B cell (primary cell): ENCODE results near the gene KCNH1. TPM values are rescaled to one million over a fixed set of nuclear protein-coding genes. Genes with fewer than 3 reads are reported as not detected.

Source experiments
- ATAC-seq: fragments of 200-7000 bp; cut with Tn5 transposase; one replicate; pipeline ENCODE4 v1.10.0; 2021; ENCODE audit warnings: low read depth, mild to moderate bottlenecking, moderate number of reproducible peaks, moderate library complexity
- CTCF ChIA-PET: fragments of 350-600 bp; sonication (Branson Sonifier 250); formaldehyde crosslinking; loops from one replicate; lab custom pipeline; 2021; ENCODE audit warnings: antibody characterized with exemption, inconsistent platforms; lab: Charles Lee
- POLR2A ChIA-PET: fragments of 350-600 bp; sonication (Branson Sonifier 250); formaldehyde crosslinking; loops from one replicate; lab custom pipeline; 2021; ENCODE audit warnings: antibody characterized with exemption; lab: Charles Lee
- DNase-seq: peaks from one replicate; pipeline ENCODE4 v3.0.0; 2013
- H2AFZ ChIP-seq: 2 replicates; pipeline ENCODE4 v1.6.1; 2012; ENCODE audit warnings: mild to moderate bottlenecking, low read depth, low read length; ENCODE audit not compliant: insufficient read depth, poor library complexity, severe bottlenecking
- H3K27ac ChIP-seq, 2 donors: 1 replicate in 1 of 2; 2 replicates in 1 of 2; pipeline ENCODE4 v1.5.1; 2012 to 2013; ENCODE audit warnings: low read length in 2 of 2, mild to moderate bottlenecking in 2 of 2, moderate library complexity in 1 of 2
- H3K27me3 ChIP-seq, 4 experiments: fragments of 200-600 bp in 1 of 4; sonication (generic) in 1 of 4; replicated peaks in 1 of 4; 1 replicate in 2 of 4; 2 replicates in 2 of 4; pipeline versions ENCODE4 v1.6.1 to v1.7.0; 2013 to 2016; ENCODE audit warnings: low read length in 3 of 4, mild to moderate bottlenecking in 2 of 4, mixed read lengths in 1 of 4, moderate library complexity in 1 of 4; ENCODE audit not compliant: insufficient read depth in 4 of 4, control insufficient read depth in 3 of 4; ENCODE audit errors: control extremely low read depth in 1 of 4
- H3K36me3 ChIP-seq, 2 experiments: replicated peaks in 1 of 2; 1 replicate in 1 of 2; 2 replicates in 1 of 2; pipeline versions ENCODE4 v1.6.1 to v1.7.1; 2013; ENCODE audit warnings: low read length in 1 of 2; ENCODE audit not compliant: insufficient read depth in 2 of 2, control insufficient read depth in 1 of 2; ENCODE audit errors: control extremely low read depth in 1 of 2, extremely low read depth in 1 of 2
- H3K4me1 ChIP-seq, 2 donors: fragments of 200-600 bp in 1 of 2; sonication (generic) in 1 of 2; 1 replicate in 1 of 2; 2 replicates in 1 of 2; pipeline versions ENCODE4 v1.5.1 to v1.6.1; 2013 to 2017; ENCODE audit warnings: low read length in 2 of 2; ENCODE audit not compliant: control insufficient read depth in 2 of 2, insufficient read depth in 2 of 2
- H3K4me2 ChIP-seq: replicated peaks from 2 replicates; pipeline ENCODE3; 2012; ENCODE audit warnings: mild to moderate bottlenecking, low read depth, low read length; ENCODE audit not compliant: poor library complexity, severe bottlenecking
- H3K4me3 ChIP-seq, 5 experiments: fragments of 200-600 bp in 1 of 5; sonication (generic) in 1 of 5; 1 replicate in 3 of 5; 2 replicates in 2 of 5; pipeline versions ENCODE4 v1.5.1 to v1.7.0; 2011 to 2016; ENCODE audit warnings: low read length in 4 of 5, mild to moderate bottlenecking in 4 of 5, low read depth in 2 of 5, control low read depth in 1 of 5, moderate library complexity in 1 of 5; ENCODE audit not compliant: insufficient read depth in 1 of 5; ENCODE audit errors: control extremely low read depth in 1 of 5, extremely low read depth in 1 of 5
- H3K79me2 ChIP-seq: fragments of 200-600 bp; sonication (generic); one replicate; pipeline ENCODE4 v1.6.0; 2016; ENCODE audit warnings: low read length; ENCODE audit not compliant: control insufficient read depth, insufficient read depth
- H3K9ac ChIP-seq: fragments of 200-600 bp; sonication (generic); 2 replicates; pipeline ENCODE4 v1.6.1; 2017; ENCODE audit warnings: mild to moderate bottlenecking, low read length, moderate library complexity
- H3K9me3 ChIP-seq, 3 donors: one replicate each; pipeline versions ENCODE4 v1.6.1 to v1.7.1; 2013; ENCODE audit warnings: low read length in 2 of 3; ENCODE audit not compliant: control insufficient read depth in 2 of 3, insufficient read depth in 1 of 3; ENCODE audit errors: control extremely low read depth in 1 of 3
- H4K20me1 ChIP-seq: 2 replicates; pipeline ENCODE4 v1.6.0; 2012; ENCODE audit warnings: mild to moderate bottlenecking, low read length; ENCODE audit not compliant: insufficient read depth, control insufficient read depth, poor library complexity, severe bottlenecking
- H3K27ac Mint-ChIP-seq: one replicate; pipeline ENCODE4 v1.8.0; 2021; ENCODE audit warnings: mixed read lengths
- H3K27me3 Mint-ChIP-seq: one replicate; pipeline ENCODE4 v1.8.0; 2021; ENCODE audit warnings: mixed read lengths
- H3K4me1 Mint-ChIP-seq: one replicate; pipeline ENCODE4 v1.8.0; 2021; ENCODE audit warnings: mixed read lengths
- H3K4me3 Mint-ChIP-seq: one replicate; pipeline ENCODE4 v1.8.0; 2021; ENCODE audit warnings: mixed read lengths
- H3K9me3 Mint-ChIP-seq: one replicate; pipeline ENCODE4 v1.8.0; 2022; ENCODE audit warnings: mixed read lengths; ENCODE audit not compliant: insufficient read depth
- CTCF ChIP-seq: fragments of 200-600 bp; IDR thresholded peaks from one replicate; pipeline ENCODE4 v1.8.0; 2022; ENCODE audit warnings: antibody characterized with exemption, mild to moderate bottlenecking
- EZH2 ChIP-seq: IDR thresholded peaks from 2 replicates; pipeline ENCODE4 v1.6.1; 2012; ENCODE audit warnings: borderline replicate concordance, low read depth, mild to moderate bottlenecking, moderate library complexity, low read length; ENCODE audit not compliant: insufficient read depth, poor library complexity, severe bottlenecking
- WGBS: methylation state at CpG from one replicate; pipeline ENCODE4 v1.1.5; 2013; ENCODE audit warnings: missing lambda C conversion rate; ENCODE audit not compliant: insufficient coverage; 5-methylcytosine and 5-hydroxymethylcytosine counted together
- intact Hi-C: fragments of 100-400 bp; cut with micrococcal nuclease; formaldehyde crosslinking; loops from one replicate; pipeline ENCODE4 v1.10.0; 2022
- polyA plus RNA-seq: library from polyadenylated mRNA; depleted of rRNA; stranded (reverse); fragments of >200 nt; gene quantifications from 2 replicates; pipeline ENCODE4 v1.2.3, GENCODE V29; 2012
- total RNA-seq, 2 donors: library from RNA; stranded (reverse); fragments of 120-200 nt in 1 of 2; gene quantifications; 1 replicate in 1 of 2; 2 replicates in 1 of 2; pipeline versions ENCODE4 v1.2.3 to v1.2.4, GENCODE V29; 2013 to 2022

Gene KCNH1
- total and polyA plus RNA-seq, 2 donors (not counting 1 experiment from before 2014, with no cell fraction given), result not detected

- TF ChIP-seq CTCF (no peak), EZH2 (no peak)
- no peak overlapping the region for H3K4me2 ChIP-seq
- H3K27me3 ChIP-seq, result peaks cover 0 to 2% (median 0%) of the 10 kb centered on the region in 4 experiments
- Mint-ChIP-seq H3K27me3 (no peaks in the 10 kb centered on the region), H3K27ac (no peak overlapping the region), H3K4me3 (no peak overlapping the region), H3K4me1 (no peaks in the 10 kb centered on the region), H3K9me3 (no peaks in the 10 kb centered on the region)
- H3K27ac ChIP-seq, result no peak overlapping the region
- intact Hi-C loops, result no loop called here
- H2AFZ ChIP-seq, result no peak overlapping the region
- H4K20me1 ChIP-seq, result no peaks in the 10 kb centered on the region
- no peaks in the 10 kb centered on the region for H3K4me1 ChIP-seq
- H3K4me3 ChIP-seq, result no peak overlapping the region
- DNase-seq (no peak), ATAC-seq (no peak)
- ChIA-PET CTCF (no interaction called here), POLR2A (no interaction called here)
- no peaks in the 10 kb centered on the region for H3K36me3 ChIP-seq
- H3K79me2 ChIP-seq, result no peaks in the 10 kb centered on the region
- H3K9ac ChIP-seq, result no peak overlapping the region
- WGBS, result 92% methylated on average over 2 of the region's 3 CpGs
- no peaks in the 10 kb centered on the region for H3K9me3 ChIP-seq
Measured at GRCh38 chr1:211035821-211036380, 98.0 kb downstream of the KCNH1 start.

GRCh38 chr1:211033921-211034525, 99.9 kb downstream of the KCNH1 start:
- Histone ChIP-seq H3K27ac (no peak overlapping the region), H3K4me1 (no peaks in the 10 kb centered on the region), H4K20me1 (no peaks in the 10 kb centered on the region), H3K27me3 (no peaks in the 10 kb centered on the region), H3K9me3 (no peaks in the 10 kb centered on the region), H3K4me3 (no peak overlapping the region), H3K4me2 (no peak overlapping the region), H2AFZ (no peak overlapping the region), H3K9ac (no peak overlapping the region), H3K79me2 (no peaks in the 10 kb centered on the region), H3K36me3 (no peaks in the 10 kb centered on the region)
- Mint-ChIP-seq H3K9me3 (no peaks in the 10 kb centered on the region), H3K27ac (no peak overlapping the region), H3K27me3 (no peaks in the 10 kb centered on the region), H3K4me1 (no peaks in the 10 kb centered on the region), H3K4me3 (no peak overlapping the region)
- ATAC-seq (no peak), DNase-seq (no peak)
- CTCF ChIA-PET, result no interaction called here
- no CpG with 5 or more reads among the region's 2 CpGs for WGBS
- POLR2A ChIA-PET, result no interaction called here
- TF ChIP-seq EZH2, result no peak
- no peak for TF ChIP-seq CTCF
- intact Hi-C loops, result no loop called here
